ENCODE measurements around the gene DNAH14. TPM values are rescaled to one million over a fixed set of nuclear protein-coding genes. Genes with fewer than 3 reads are reported as not detected.
"Not testable (repeated sequence)": the region's sequence is repeated elsewhere in the genome, so short reads cannot be mapped to it uniquely, and the experiment has no call there.

The DNAH14 gene
- 4.5 TPM for polyA plus RNA-seq (2013, experiment 1 of 2; ENCODE audit: insufficient read length)
- 3.4 TPM for polyA plus RNA-seq (2013, experiment 2 of 2; ENCODE audit: insufficient read length)

DNA sequence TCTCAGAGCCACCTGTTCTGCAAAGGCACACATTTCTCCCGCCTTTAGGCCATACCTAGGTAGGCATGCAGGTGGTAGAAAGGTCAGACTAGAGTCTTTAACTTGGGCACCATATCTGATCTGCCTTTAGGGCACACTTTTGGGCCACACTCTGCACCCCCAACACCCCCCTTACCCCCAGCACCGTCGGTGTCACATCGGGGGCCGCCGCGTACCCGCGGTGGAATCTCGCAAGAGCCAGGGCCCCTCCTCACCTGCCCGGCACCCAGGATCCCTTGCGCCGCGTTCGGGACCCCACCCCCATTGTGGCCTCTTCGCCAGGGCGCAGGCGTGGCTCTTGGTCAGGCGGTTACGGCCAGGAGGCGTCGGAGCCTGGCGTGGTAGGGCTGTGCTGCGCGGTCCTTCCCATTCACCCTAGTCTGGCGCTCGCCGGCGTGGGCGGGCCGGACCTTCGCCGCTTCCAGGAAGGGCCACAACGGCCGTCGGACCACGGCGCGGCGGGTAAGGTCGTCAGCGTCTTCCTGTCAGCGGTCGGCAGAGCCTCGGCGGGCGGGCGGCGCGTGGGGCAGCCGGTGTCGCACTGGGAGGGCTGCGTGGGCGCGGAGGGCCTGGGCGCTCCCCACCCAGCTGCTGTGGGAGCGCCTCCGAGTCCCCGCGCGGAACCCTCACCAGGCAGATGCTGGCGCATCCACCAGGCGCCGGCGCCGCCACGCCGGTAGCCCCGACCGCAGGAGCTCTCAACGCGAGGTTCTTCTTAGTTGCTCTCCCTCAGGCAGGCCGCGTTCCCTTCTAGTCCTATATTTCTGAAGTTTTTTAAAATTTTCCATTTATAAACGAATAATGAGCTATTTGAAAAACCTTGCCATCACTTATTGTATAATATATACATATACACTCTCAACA is at the start of gene DNAH14:
TSS of gene DNAH14 (plus strand) at position 341 of the 903 bp plus-strand sequence. CDS start 23,028 bp downstream, outside the sequence.
- DNase-seq = peak; percentile 62

DNA sequence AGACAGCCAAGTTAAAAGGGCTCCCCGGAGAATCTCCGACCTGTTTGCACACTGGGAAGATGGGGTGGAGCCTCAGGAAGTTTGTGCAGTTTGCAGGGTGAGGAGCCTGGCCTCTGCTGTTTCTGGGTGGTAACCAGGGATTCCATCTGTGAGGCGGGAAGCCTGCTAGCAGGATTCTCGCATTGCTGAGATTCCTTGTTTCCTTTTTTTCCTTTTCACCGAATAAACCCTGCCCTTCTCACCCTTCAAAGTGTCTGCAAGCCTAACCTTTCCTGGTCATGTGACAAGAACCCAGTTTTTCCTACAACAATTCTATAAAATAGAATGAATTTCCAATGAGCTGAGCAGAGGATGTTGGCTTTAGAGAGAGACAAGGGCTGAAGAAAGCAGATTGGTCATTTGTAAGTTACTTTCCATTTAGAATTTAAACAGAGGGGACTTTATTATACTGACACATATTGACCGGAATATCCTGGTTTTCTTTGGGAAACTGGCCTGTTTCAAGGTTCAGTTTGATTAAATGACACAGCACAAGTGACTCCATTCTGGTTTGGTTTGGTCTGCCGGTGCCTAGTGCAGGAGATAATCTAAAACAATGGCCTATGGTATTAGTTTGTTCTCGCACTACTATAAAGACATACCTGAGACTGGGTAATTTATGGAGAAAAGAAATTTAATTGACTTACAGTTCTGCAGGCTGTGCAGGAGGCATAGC is 48.7 kb upstream of the DNAH14 start:
- peak; percentile 21 for DNase-seq

DNA sequence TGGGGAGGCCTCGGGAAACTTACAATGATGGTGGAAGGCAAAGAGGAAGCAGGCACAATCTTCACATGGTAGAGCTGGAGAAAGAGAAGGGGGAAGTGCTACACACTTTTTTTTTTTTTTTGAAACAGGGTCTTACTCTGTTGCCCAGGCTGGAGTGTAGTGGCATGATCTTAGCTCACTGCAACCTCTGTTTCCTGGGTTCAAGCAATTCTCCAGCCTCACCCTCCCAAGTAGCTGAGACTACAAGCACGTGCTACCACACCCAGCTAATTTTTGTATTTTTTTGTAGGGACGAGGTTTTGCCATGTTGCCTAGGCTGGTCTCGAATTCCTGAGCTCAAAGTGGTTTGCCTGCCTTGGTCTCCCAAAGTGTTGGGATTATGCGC is 48.2 kb upstream of the DNAH14 start:
- not testable (repeated sequence) for DNase-seq

- DNase-seq = no peak
These were observed 47.7 kb upstream of the DNAH14 start for GRCh38 chr1:224881762-224882211.

- no peak for DNase-seq
These were observed 47.2 kb upstream of the DNAH14 start for GRCh38 chr1:224882264-224882663.

- DNase-seq = no peak
These were observed 46.4 kb upstream of the DNAH14 start for GRCh38 chr1:224883091-224883490.

DNA sequence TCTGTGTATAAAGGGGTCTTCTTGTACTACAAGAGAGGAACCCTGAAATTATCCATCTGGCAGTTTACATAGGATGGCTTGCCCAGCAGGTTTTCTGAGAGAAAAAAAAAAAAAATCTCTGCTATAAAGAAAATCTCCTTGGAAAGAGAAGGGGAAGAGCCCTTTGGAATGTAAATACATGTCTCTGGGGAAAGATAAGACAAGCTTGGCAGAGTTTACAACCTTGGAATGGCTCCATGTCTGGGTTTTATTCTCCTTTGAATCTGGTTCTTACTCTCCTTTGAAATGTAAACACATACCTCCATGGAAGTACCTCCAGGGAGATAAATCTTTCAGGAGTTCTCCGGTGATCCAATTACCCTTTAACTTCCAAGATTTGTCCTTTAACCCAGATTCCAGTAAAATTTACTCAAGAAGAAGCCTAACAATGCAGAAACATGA is 45.1 kb upstream of the DNAH14 start:
- DNase-seq = peak; percentile 31

- not testable (repeated sequence) for DNase-seq
These were observed 44.1 kb upstream of the DNAH14 start for GRCh38 chr1:224885376-224885775.

DNA sequence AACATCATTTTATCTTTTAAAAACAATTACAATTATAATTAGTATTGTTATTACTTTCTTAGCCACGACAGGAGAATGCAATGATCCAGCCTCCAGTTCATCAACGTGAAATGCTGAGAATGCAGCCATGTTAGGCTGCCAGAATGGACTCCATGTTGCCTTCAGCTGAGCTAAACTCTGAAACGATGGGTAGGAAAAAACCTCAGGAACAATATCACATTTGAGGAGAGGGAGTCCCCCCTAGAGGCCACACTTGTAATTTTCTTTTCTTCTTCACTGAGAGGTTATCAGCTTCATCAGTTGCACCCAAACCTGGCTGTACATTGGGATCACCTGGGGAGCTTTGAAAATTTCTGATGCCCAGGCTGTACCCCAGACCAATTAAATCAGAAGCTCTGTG is 34.6 kb upstream of the DNAH14 start:
- peak; percentile 7 for DNase-seq

- no peak for DNase-seq
These were observed 33.2 kb upstream of the DNAH14 start for GRCh38 chr1:224896130-224896781.

GRCh38 chr1:224897529-224898327 is 31.7 kb upstream of the DNAH14 start:
- no peak for DNase-seq

DNA sequence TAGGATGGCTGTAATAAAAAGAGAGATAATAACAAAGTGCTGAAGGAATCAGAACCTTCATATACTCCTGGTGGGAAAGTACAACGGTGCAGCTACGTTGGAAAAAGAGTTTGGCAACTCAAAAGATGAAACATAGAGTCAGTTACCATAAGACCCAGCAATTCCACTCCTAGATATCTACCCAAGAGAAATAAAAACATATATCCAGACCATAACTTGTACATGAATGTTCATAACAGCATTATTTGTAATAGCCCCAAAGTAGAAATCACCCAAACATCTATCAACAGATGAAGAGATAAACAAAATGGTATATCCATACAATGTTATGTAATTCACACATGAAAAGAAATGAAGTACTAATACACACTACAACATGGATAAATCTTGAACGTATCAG is 30.5 kb upstream of the DNAH14 start:
- DNase-seq = no peak

GRCh38 chr1:224900062-224900630 is 29.3 kb upstream of the DNAH14 start:
- no peak for DNase-seq

GRCh38 chr1:224901087-224901810 is 28.2 kb upstream of the DNAH14 start:
- DNase-seq = no peak

DNA sequence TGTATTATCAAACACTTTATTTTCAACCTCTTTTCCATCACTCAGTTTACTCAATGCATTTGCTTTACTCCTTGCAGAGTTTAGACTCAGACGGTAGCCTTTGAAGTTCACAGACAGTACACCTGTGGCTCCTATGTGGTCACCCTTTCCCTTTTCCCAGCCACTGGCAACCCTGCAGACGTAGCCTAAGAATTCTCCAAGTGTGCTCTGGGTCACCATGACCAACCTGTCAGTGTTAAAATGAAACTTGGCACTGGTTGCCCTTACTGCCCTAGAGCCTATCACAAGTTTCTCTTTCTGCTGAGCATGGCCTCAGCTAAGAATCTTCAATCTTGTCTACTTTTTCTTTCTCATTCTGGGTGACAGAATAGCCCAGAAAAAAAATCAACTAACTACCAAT is 25.5 kb upstream of the DNAH14 start:
- no peak for DNase-seq

DNA sequence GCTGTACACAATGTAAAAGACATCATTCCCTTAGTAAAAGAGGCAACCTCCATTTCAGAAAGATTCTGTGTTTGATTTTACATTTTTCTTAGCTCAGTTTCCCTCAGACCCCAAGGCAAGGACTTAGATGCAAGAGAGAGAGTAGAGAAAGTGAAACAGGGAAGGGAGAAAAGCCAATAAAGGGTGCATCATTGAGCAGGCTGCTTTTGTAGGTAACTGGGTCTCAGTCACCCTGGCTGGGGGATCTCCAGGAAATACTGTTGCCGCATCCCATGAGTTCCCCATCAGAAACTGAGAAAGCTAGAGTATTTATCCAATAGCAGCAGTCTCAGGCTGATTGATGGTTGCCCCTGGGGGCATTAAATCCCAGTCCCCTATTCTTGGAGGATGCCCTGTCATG is 23.1 kb upstream of the DNAH14 start:
- DNase-seq = no peak

DNA sequence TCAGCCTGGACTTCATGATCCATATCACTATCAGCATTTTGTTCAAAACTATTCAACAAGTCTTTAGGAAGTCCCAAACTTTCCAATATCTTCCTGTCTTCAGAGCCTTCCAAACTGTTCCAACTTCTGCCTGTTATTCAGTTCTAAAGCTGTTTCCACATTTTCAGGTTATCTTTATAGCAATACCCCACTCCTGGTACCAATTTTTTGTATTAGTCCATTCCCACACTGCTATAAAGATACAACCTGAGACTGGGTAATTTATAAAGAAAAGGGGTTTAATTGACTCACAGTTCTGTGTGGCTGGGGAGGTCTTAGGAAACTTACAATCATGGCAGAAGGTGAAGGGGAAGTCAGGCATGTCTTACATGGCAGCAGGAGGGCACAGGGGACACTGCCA is 18.3 kb upstream of the DNAH14 start:
- DNase-seq = no peak

DNA sequence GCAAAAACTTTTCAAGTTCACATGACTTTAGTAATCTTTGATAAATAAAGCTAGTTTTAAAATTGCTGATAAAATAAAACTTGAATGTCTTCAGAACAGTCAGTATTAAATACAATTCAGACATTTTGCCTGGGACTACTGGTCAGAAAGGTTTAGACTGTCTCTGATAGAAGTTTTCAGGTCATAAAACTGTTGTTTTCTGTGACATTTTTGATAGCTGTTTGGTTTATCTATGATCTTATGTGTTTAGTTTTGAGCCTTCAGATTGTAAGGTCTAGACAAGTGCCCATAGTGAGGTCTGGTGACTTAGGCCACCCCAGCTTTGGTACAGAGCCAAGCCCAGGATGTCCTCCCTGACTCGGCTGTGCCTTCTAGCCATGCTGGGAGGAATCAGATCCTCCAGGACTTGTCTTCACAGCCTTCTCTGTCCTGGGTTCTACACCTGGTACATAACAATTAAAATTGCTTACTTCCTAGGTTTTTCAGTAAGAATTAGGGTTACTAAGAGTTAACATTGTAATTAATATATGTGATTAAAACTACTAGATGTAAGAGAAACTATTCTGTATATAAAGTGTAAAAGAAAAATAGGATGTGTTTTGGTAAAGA is 15.1 kb upstream of the DNAH14 start:
- DNase-seq = no peak

GRCh38 chr1:224919508-224919907 is 10.0 kb upstream of the DNAH14 start:
- DNase-seq = no peak

DNA sequence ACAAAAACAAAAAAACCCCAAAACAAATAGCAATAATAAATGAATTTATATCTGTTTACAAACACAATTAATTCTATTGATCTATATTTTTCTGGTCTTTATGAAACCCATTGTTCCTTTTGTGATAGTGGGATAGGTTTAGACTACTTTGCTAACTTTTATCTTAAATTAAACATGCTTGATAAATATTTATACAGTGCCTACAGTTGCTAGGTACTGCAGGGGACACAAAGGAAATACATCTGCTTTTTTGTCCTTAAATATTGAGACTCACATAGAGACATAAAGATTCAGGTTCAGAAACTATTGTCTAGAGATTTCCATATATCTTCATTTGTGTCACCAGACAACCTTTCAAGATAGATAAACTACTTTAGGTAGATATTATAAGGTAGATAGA is 8.5 kb upstream of the DNAH14 start:
- no peak for DNase-seq

- no peak for DNase-seq
These were observed 8.1 kb upstream of the DNAH14 start for GRCh38 chr1:224921354-224921753.

Data from fibroblast of skin of back (primary cell).